CD8-positive, alpha-beta memory T cell (primary cell): Measurements from ENCODE around the gene PLCXD1. TPM values are rescaled to one million over a fixed set of nuclear protein-coding genes. Genes with fewer than 3 reads are reported as not detected.
"Not testable (repeated sequence)": the region's sequence is repeated elsewhere in the genome, so short reads cannot be mapped to it uniquely, and the experiment has no call there.

ENCODE experiments used
- CTCF ChIA-PET: fragments of 350-600 bp; sonication (Branson Sonifier 250); formaldehyde crosslinking; loops from one replicate; lab custom pipeline; 2021; ENCODE audit warnings: antibody characterized with exemption; lab: Charles Lee
- POLR2A ChIA-PET: fragments of 350-600 bp; sonication (Branson Sonifier 250); formaldehyde crosslinking; loops from one replicate; lab custom pipeline; 2021; ENCODE audit warnings: antibody characterized with exemption; lab: Charles Lee
- DNase-seq, 5 donors: peaks; one replicate each; pipeline versions ENCODE4 v3.0.0 to v3.0.0-alpha.2; 2020 to 2022; ENCODE audit warnings: mixed read lengths in 1 of 5
- H3K27ac ChIP-seq: one replicate; pipeline ENCODE4 v1.7.0; 2013; ENCODE audit warnings: low read depth, mild to moderate bottlenecking, low read length, moderate library complexity
- H3K27me3 ChIP-seq: 2 replicates; pipeline ENCODE4 v1.7.0; 2013; ENCODE audit warnings: low read length, mild to moderate bottlenecking; ENCODE audit not compliant: insufficient read depth, poor library complexity, severe bottlenecking
- H3K36me3 ChIP-seq: 2 replicates; pipeline ENCODE4 v1.7.0; 2013; ENCODE audit warnings: mild to moderate bottlenecking, low read length, moderate library complexity; ENCODE audit not compliant: insufficient read depth
- H3K4me1 ChIP-seq: 2 replicates; pipeline ENCODE4 v1.7.0; 2013; ENCODE audit warnings: mild to moderate bottlenecking, low read length, moderate library complexity; ENCODE audit not compliant: insufficient read depth
- H3K4me3 ChIP-seq: 2 replicates; pipeline ENCODE4 v1.7.0; 2013; ENCODE audit warnings: mild to moderate bottlenecking, low read length
- H3K9me3 ChIP-seq: 2 replicates; pipeline ENCODE4 v1.7.0; 2013; ENCODE audit warnings: mild to moderate bottlenecking, low read length
- H3K27ac Mint-ChIP-seq, 8 donors: one replicate each; pipeline ENCODE4 v1.8.0; 2020 to 2021; ENCODE audit warnings: mixed read lengths in 8 of 8, mild to moderate bottlenecking in 6 of 8, inconsistent platforms in 3 of 8, moderate library complexity in 3 of 8
- H3K27me3 Mint-ChIP-seq, 2 donors: one replicate each; pipeline ENCODE4 v1.8.0; 2020 to 2021; ENCODE audit warnings: mixed read lengths in 2 of 2, mild to moderate bottlenecking in 1 of 2, moderate library complexity in 1 of 2
- H3K36me3 Mint-ChIP-seq, 3 donors: one replicate each; pipeline ENCODE4 v1.8.0; 2020 to 2021; ENCODE audit warnings: mixed read lengths in 3 of 3, inconsistent platforms in 1 of 3, mild to moderate bottlenecking in 1 of 3
- H3K4me1 Mint-ChIP-seq, 3 donors: one replicate each; pipeline ENCODE4 v1.8.0; 2020 to 2021; ENCODE audit warnings: mixed read lengths in 3 of 3, inconsistent platforms in 1 of 3, mild to moderate bottlenecking in 1 of 3
- H3K4me3 Mint-ChIP-seq, 7 donors: one replicate each; pipeline ENCODE4 v1.8.0; 2020 to 2021; ENCODE audit warnings: mixed read lengths in 7 of 7, mild to moderate bottlenecking in 6 of 7, moderate library complexity in 4 of 7, inconsistent platforms in 2 of 7
- H3K9me3 Mint-ChIP-seq, 5 donors: one replicate each; pipeline ENCODE4 v1.8.0; 2020 to 2022; ENCODE audit warnings: mixed read lengths in 5 of 5, mild to moderate bottlenecking in 3 of 5, moderate library complexity in 2 of 5, inconsistent platforms in 1 of 5
- polyA plus RNA-seq: library from polyadenylated mRNA; unstranded; fragments of 300-500 nt; fragmentation: Illumina TruSeq; gene quantifications from one replicate; pipeline ENCODE4 v1.2.3, GENCODE V29; 2021
- total RNA-seq, 2 experiments: library from RNA; stranded (reverse); gene quantifications; one replicate each; pipeline ENCODE4 v1.2.3, GENCODE V29; 2021

PLCXD1 gene
- total and polyA plus RNA-seq, 3 experiments from 2014 or later: 4.6 to 30.6 (median 28.5) TPM

DNA sequence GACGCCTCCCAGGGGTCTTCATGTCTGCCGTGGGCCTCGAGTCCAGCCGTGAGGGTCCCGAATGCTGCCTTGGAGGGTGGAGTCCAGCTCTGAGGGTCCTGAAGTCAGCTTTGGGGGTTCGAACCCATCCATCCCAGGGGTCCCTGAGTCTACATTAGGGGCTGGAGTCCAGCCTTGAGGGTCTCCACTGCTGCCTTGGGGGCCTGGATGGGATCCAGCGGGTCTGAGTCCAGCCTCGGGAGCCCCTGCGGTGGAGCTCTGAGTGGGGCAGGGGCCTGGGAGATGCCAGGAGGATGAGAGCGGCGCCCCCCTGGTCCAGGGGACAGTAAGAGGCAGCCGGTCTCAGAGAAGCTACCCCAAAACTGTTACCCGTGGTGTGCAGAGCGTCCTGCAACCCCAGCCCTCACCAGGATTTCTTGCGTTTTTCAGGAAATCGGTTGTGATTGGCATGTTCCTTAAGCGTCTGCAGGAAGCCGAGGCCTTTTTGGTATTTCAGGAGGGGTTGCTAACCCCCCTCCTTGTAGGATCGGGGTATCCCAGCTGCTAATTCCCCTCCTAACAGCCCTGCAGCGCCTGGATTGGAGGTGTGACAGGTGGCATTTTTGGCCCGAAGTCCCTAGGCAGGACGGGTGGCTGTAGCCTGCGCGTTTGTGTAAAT is 39.1 kb downstream of the PLCXD1 start:
- H3K36me3 Mint-ChIP-seq: peaks cover 0 to 9% (median 0%) of the 10 kb centered on the region in 3 donors
- Histone ChIP-seq H3K27me3 (no peaks in the 10 kb centered on the region), H3K36me3 (no peaks in the 10 kb centered on the region), H3K27ac (peak overlapping the region; percentile 69), H3K9me3 (no peaks in the 10 kb centered on the region), H3K4me3 (peak overlapping the region; percentile 66), H3K4me1 (peaks cover 39% of the 10 kb centered on the region)
- H3K27me3 Mint-ChIP-seq: peaks cover 0 to 7% of the 10 kb centered on the region in 2 donors
- DNase-seq: peak in 1 of 5 donors; percentile 47
- peaks cover 25 to 42% (median 29%) of the 10 kb centered on the region in 3 donors for H3K4me1 Mint-ChIP-seq
- H3K4me3 Mint-ChIP-seq: peak overlapping the region; percentile 71 to 86 (median 78)
- ChIA-PET POLR2A (no interaction called here), CTCF (no interaction called here)
- H3K9me3 Mint-ChIP-seq: peaks cover 0 to 3% (median 0%) of the 10 kb centered on the region in 5 donors
- peak overlapping the region; percentile 4 to 81 (median 70) for H3K27ac Mint-ChIP-seq

DNA sequence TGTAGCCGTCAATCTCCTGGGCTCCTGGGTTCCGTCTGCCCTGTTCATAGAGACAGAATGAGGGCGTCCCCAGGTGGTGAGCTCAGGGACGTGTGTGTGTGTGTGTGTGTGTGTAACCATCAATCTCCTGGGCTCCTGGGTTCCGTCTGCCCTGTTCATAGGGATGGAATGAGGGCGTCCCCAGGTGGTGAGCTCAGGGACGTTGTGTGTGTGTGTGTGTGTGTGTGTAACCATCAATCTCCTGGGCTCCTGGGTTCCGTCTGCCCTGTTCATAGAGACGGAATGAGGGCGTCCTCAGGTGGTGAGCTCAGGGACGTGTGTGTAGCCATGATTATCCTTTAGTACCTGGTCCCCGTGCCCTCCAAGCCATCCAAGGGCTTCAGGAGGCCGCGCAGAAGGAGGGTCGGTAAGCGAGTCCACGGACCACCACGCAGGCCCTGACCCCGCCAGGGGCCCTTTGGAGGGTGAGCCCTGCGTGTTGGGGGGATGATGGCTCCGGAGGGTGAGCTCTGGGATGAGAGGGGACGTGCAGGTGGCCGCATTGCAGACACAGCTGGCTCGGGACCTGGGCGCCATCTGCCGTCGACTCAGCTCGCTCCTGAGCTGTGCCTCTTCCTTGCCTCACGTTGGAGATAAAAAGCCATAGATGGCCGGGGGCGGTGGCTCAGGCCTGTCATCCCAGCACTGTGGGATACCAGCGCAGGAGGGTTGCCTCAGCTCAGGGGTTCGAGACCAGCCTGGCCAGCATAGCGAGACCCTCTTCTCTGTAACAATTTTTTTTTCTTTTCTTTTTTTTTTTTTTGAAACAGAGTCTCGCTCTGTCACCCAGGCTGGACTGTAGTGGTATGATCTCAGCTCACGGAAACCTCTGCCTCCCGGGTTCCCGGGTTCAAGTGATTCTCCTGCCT is 42.8 kb downstream of the PLCXD1 start:
- H3K27me3 Mint-ChIP-seq: peaks cover 0 to 4% of the 10 kb centered on the region in 2 donors
- Histone ChIP-seq H3K36me3 (no peaks in the 10 kb centered on the region), H3K4me1 (peaks cover 26% of the 10 kb centered on the region), H3K27me3 (no peaks in the 10 kb centered on the region), H3K4me3 (no peak overlapping the region), H3K27ac (no peak overlapping the region), H3K9me3 (no peaks in the 10 kb centered on the region)
- H3K27ac Mint-ChIP-seq: peak overlapping the region in 5 of 8 donors; percentile 87 to 98 (median 94)
- ChIA-PET POLR2A (no interaction called here), CTCF (no interaction called here)
- H3K9me3 Mint-ChIP-seq: peaks cover 0 to 3% (median 0%) of the 10 kb centered on the region in 5 donors
- peak overlapping the region in 5 of 7 donors; percentile 76 to 85 (median 79) for H3K4me3 Mint-ChIP-seq
- H3K4me1 Mint-ChIP-seq: peaks cover 20 to 36% (median 25%) of the 10 kb centered on the region in 3 donors
- DNase-seq: peak in 2 of 5 donors; percentile 34 to 68
- H3K36me3 Mint-ChIP-seq: no peaks in the 10 kb centered on the region

DNA sequence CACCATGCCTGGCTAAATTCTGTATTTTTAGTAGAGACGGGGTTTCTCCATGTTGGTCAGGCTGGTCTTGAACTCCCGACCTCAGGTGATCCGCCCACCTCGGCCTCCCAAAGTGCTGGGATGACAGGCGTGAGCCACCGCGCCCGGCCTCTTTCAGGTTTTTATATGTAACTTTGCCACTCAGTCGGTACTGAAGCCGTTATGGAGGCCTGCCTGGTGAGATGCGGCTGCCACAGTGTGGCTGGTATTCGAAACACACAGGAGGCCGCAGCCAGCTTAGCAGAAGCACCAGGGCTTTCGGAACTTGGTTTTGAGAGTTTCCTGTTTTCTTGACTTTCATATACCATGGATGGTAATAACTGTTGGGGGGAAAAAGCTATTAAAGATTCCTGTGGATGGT is 43.5 kb downstream of the PLCXD1 start:
- H3K27me3 ChIP-seq, CTCF ChIA-PET, H3K27me3 Mint-ChIP-seq, POLR2A ChIA-PET, H3K36me3 ChIP-seq, H3K9me3 ChIP-seq, H3K36me3 Mint-ChIP-seq, H3K27ac Mint-ChIP-seq, H3K4me3 ChIP-seq, H3K27ac ChIP-seq, H3K9me3 Mint-ChIP-seq: not testable (repeated sequence)
- peaks cover 23% of the 10 kb centered on the region for H3K4me1 ChIP-seq
- Mint-ChIP-seq H3K4me3 (peak overlapping the region in 2 of 7 donors; percentile 11 to 79), H3K4me1 (peaks cover 22 to 36% (median 25%) of the 10 kb centered on the region in 3 donors)
- peak in 1 of 5 donors; percentile 40 for DNase-seq

DNA sequence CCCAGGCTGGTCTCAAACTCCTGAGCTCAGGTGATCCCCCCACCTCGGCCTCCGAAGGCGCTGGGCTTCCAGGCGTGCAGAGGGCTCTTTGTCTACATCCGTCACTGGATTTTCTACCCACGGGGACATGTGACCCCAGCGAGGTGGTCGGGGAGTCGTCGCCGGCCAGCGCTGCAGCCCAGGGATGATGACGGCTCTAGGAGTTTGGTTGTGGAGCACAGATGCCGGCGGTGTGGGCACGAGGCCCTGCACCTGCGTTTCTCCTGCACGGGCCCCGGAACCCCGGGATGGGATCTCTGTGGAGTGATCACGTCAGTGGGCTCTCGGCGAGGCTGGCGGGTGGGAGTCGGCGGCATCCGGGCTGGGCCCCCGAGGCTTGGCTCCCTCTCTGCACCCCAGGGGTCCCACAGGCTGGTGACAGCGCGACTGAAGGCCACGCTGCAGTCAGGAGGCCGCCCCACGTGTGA is 46.5 kb downstream of the PLCXD1 start:
- Mint-ChIP-seq H3K27ac (no peak overlapping the region), H3K4me3 (no peak overlapping the region), H3K4me1 (peaks cover 9 to 20% (median 17%) of the 10 kb centered on the region in 3 donors), H3K9me3 (peaks cover 0 to 3% (median 0%) of the 10 kb centered on the region in 5 donors), H3K36me3 (no peaks in the 10 kb centered on the region), H3K27me3 (peaks cover 0 to 4% of the 10 kb centered on the region in 2 donors)
- ChIA-PET POLR2A (no interaction called here), CTCF (no interaction called here)
- H3K4me1 ChIP-seq: peaks cover 19% of the 10 kb centered on the region
- H3K27ac ChIP-seq: no peak overlapping the region
- no peaks in the 10 kb centered on the region for H3K27me3 ChIP-seq
- no peak overlapping the region for H3K4me3 ChIP-seq
- DNase-seq: peak in 1 of 5 donors; percentile 51
- no peaks in the 10 kb centered on the region for H3K36me3 ChIP-seq
- H3K9me3 ChIP-seq: no peaks in the 10 kb centered on the region

DNA sequence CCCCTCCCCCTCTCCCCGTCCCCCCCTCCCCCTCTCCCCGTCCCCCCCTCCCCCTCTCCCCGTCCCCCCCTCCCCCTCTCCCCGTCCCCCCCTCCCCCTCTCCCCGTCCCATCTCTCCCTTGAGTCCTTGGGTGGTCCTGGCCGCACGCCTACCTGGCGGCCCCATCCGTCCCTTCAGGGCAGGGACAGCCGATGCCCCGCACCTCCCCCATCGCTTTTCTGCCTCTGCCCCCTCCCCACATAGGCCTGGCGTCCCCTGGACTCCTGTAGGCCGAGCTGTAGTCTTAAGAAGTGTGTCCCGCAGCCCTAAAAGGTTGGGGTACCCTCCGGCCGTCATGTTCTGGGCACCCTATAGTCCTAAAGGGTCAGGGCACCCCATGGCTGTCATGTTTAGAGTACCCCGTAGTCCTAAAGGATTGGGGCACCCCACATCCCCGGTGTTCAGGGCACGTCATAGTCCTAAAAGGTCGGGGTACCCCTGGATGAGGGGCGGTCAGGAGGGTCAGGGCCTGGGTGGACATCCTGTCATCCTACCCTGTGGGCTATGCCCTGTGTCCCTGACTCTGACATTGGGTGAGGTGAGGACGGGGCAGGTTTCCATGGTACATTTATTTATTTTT is 48.2 kb downstream of the PLCXD1 start:
- Histone ChIP-seq H3K4me3 (no peak overlapping the region), H3K4me1 (peaks cover 8% of the 10 kb centered on the region), H3K27ac (no peak overlapping the region), H3K9me3 (no peaks in the 10 kb centered on the region), H3K36me3 (no peaks in the 10 kb centered on the region), H3K27me3 (no peaks in the 10 kb centered on the region)
- H3K4me3 Mint-ChIP-seq: no peak overlapping the region
- POLR2A ChIA-PET: no interaction called here
- peaks cover 0 to 2% (median 0%) of the 10 kb centered on the region in 5 donors for H3K9me3 Mint-ChIP-seq
- H3K4me1 Mint-ChIP-seq: peaks cover 2 to 4% (median 4%) of the 10 kb centered on the region in 3 donors
- CTCF ChIA-PET: no interaction called here
- DNase-seq: peak in 1 of 5 donors; percentile 32
- H3K36me3 Mint-ChIP-seq: no peaks in the 10 kb centered on the region
- peak overlapping the region in 3 of 8 donors; percentile 12 to 93 (median 73) for H3K27ac Mint-ChIP-seq
- no peaks in the 10 kb centered on the region for H3K27me3 Mint-ChIP-seq

DNA sequence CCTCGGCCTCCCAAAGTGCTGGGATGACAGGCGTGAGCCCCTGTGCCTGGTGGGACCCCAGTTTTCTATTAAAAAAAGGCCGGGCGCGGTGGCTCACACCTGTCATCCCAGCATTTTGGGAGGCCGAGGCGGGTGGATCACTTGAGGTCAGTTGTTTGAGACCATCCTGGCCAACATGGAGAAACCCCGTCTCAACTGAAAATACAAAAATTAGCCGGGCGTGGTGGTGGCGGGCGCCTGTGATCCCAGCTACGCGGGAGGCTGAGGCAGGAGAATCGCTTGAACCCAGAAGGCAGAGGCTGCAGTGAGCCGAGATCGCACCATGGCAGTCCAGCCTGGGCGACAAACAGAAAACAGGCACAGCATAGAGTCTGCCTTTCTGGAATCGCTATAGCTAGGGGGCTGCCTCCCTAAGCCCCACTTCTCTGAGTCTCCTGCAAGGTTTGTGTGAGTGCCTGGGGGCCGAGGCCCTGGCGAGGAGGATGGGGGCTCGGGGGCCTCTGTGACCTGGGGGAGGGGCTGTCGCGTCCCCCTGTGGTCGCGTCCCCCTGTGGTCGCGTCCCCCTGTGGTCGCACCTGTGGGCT is 49.1 kb downstream of the PLCXD1 start:
- H3K9me3 Mint-ChIP-seq, H3K9me3 ChIP-seq, H3K4me3 ChIP-seq, H3K27me3 Mint-ChIP-seq, CTCF ChIA-PET, H3K27me3 ChIP-seq, POLR2A ChIA-PET, H3K27ac Mint-ChIP-seq, H3K36me3 ChIP-seq, H3K27ac ChIP-seq, H3K4me1 ChIP-seq, H3K36me3 Mint-ChIP-seq, H3K4me1 Mint-ChIP-seq: not testable (repeated sequence)
- H3K4me3 Mint-ChIP-seq: peak overlapping the region in 1 of 7 donors; percentile 44
- DNase-seq: peak in 1 of 5 donors; percentile 38

DNA sequence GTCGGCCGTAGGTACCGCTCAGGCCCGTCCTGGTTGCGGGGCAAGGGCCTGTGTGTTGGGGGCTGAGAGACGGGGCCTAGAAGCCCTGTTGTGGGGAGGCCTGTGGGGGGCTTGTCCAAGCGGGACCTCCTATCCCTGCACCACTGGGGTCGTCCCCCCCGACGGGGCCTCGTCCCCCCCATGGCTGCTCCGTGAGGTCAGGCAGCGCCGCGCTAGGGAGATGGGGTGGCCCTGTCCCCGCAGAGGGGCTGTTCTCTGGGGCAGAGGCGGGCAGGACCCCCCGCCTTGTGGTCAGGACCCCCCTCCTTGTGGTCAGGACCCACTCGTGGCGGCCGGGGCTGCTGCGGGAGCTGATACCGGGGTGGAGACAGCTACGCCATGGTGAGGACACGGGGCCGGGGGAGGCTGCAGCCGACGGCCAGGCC is 49.6 kb downstream of the PLCXD1 start:
- CTCF ChIA-PET: no interaction called here
- H3K36me3 ChIP-seq: no peaks in the 10 kb centered on the region
- Mint-ChIP-seq H3K36me3 (peaks cover 0 to 7% (median 0%) of the 10 kb centered on the region in 3 donors), H3K9me3 (peaks cover 0 to 2% (median 0%) of the 10 kb centered on the region in 5 donors), H3K4me3 (no peak overlapping the region), H3K27me3 (no peaks in the 10 kb centered on the region), H3K4me1 (peaks cover 0 to 2% (median 0%) of the 10 kb centered on the region in 3 donors), H3K27ac (no peak overlapping the region)
- H3K27ac ChIP-seq: no peak overlapping the region
- no peaks in the 10 kb centered on the region for H3K9me3 ChIP-seq
- no peak overlapping the region for H3K4me3 ChIP-seq
- peaks cover 8% of the 10 kb centered on the region for H3K4me1 ChIP-seq
- DNase-seq: peak in 1 of 5 donors; percentile 40
- H3K27me3 ChIP-seq: no peaks in the 10 kb centered on the region
- POLR2A ChIA-PET: no interaction called here
